ENCODE measurements around the gene CRLF1.

The CRLF1 gene

GRCh38 chr19:18606281-18607225 is at the start of gene CRLF1:
TSS of gene CRLF1 (minus strand) at chr19:18606799. CDS start at chr19:18606656, 143 bp downstream.
- DNase-seq, result no peak

- no peak for DNase-seq
These were observed 48.7 kb upstream of the CRLF1 start for GRCh38 chr19:18655173-18655844.

GRCh38 chr19:18654469-18654868 is 47.9 kb upstream of the CRLF1 start:
- DNase-seq, result no peak

- no peak for DNase-seq
These were observed 47.3 kb upstream of the CRLF1 start for GRCh38 chr19:18653853-18654252.

GRCh38 chr19:18651733-18652132 is 45.1 kb upstream of the CRLF1 start:
- no peak for DNase-seq

GRCh38 chr19:18651300-18651699 is 44.7 kb upstream of the CRLF1 start:
- DNase-seq, result no peak

GRCh38 chr19:18650468-18651041 is 44.0 kb upstream of the CRLF1 start:
- DNase-seq, result no peak

- DNase-seq, result no peak
These were observed 43.4 kb upstream of the CRLF1 start for GRCh38 chr19:18650021-18650390.

GRCh38 chr19:18649371-18650020 is 42.9 kb upstream of the CRLF1 start:
- no peak for DNase-seq

GRCh38 chr19:18648973-18649315 is 42.3 kb upstream of the CRLF1 start:
- no peak for DNase-seq

GRCh38 chr19:18647807-18648206 is 41.2 kb upstream of the CRLF1 start:
- DNase-seq, result no peak

GRCh38 chr19:18647371-18647767 is 40.8 kb upstream of the CRLF1 start:
- DNase-seq, result no peak

GRCh38 chr19:18646535-18647370 is 40.2 kb upstream of the CRLF1 start:
- no peak for DNase-seq

- no peak for DNase-seq
These were observed 38.5 kb upstream of the CRLF1 start for GRCh38 chr19:18645035-18645511.

- DNase-seq, result no peak
These were observed 37.8 kb upstream of the CRLF1 start for GRCh38 chr19:18644196-18645034.

GRCh38 chr19:18639706-18640243 is 33.2 kb upstream of the CRLF1 start:
- DNase-seq, result no peak

- no peak for DNase-seq
These were observed 31.4 kb upstream of the CRLF1 start for GRCh38 chr19:18637673-18638630.

GRCh38 chr19:18636969-18637629 is 30.5 kb upstream of the CRLF1 start, which contains the start of gene KLHL26:
TSS of gene KLHL26 (plus strand) at chr19:18637028. CDS start at chr19:18637055, 27 bp downstream.
- no peak for DNase-seq

Data from amniotic stem cell (primary cell).